GM19099 (cell line): ENCODE data around the gene RAP1B.

ENCODE experiments used
- POLR2A ChIP-seq: IDR thresholded peaks from 3 replicates; pipeline ENCODE4 v1.6.1; 2011; ENCODE audit warnings: low read depth; ENCODE audit not compliant: insufficient read length; ENCODE audit errors: extremely low read depth

RAP1B gene

DNA sequence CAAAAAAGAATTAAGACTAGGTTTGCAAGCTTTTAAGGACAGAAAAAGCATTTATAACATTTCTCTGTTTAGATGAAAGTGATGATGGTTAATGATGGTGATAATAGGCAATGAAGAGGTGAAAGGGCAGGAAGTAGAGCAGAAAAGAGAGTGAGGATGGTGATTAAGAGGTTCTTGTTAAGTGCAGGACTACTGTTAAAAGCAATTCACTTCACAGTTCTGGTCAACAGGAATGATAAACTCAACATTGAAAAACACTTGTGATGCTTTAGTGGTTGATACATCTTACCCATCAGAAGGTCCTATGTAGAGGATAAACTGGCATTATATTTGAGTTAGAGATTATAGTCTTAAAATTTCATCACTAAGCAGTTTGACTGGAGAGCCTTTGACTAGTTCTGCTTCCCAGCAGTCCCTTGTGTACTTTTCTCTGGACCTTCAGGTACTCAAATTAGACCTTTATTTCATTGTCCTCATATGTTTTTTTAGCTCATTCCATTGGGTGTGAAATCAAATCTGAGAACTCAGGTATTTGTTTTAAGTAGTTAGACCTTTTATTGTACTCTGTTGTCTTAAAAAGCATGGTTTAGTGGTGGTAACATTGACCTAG lies 10.9 kb downstream of the RAP1B start:
- no peak for TF ChIP-seq POLR2A

- no peak for TF ChIP-seq POLR2A
These were observed 11.6 kb downstream of the RAP1B start for GRCh38 chr12:68622250-68622649.

GRCh38 chr12:68623059-68623458 lies 12.4 kb downstream of the RAP1B start:
- TF ChIP-seq POLR2A = no peak

GRCh38 chr12:68623984-68624383 lies 13.3 kb downstream of the RAP1B start:
- no peak for TF ChIP-seq POLR2A

DNA sequence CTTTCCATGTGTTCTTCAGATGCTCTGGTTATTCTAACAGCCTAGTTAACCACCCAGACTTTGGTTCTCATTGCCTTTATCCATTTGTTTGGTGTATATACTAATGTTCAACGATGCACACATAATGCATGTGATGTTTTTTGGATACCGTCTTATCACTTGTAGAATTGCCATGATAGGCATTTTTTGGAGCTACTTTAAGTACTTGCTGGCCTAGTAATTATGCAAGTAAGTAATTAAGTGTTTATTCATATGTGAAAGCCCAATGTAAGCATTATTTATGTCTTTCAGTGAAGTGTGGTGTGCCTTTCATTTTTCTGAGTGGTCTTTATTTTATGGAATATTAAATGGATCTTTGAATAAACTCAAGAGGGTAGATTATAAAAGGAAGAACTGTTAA lies 14.2 kb downstream of the RAP1B start:
- no peak for TF ChIP-seq POLR2A

- TF ChIP-seq POLR2A = no peak
These were observed 17.1 kb downstream of the RAP1B start for GRCh38 chr12:68627673-68628319.

DNA sequence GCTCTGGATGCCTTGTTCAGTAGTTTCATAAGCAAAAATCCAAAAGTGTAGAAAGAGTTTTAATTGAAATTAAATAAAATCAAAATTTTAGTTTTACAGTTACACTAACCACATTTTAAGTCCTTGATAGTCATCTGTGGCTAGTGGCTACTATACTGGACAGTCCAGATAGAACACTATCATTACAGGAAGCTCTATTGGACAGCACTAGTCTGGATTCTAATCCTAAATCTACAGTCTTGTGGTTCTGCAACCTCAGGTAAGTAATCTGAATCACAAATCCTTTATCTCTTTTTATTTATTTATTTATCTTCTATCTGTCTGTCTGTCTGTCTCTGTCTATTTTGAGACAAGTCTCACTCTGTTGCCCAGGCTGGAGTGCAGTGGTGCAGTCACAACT lies 18.0 kb downstream of the RAP1B start:
- TF ChIP-seq POLR2A = no peak

- TF ChIP-seq POLR2A = no peak
These were observed 19.4 kb downstream of the RAP1B start for GRCh38 chr12:68630050-68630449.

DNA sequence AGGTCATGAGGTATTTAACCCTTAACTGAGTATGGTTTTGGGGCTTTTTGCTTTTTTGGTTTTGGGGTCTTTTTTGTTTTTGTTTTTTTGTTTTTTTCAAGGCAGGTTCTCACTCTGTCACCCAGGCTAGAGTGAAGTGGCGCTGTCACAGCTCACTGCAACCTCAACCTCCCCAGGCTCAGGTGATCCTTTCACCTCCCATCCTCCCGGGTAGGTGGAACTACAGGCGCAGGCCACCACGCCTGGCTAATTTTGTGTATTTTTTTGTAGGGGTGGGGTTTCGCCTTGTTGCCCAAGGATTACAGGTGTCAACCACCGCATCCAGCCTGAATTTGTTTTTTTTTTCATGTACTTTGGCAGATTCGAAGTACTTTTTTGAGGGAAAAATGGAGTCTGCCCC lies 19.9 kb downstream of the RAP1B start:
- no peak for TF ChIP-seq POLR2A

GRCh38 chr12:68631227-68631626 lies 20.5 kb downstream of the RAP1B start:
- TF ChIP-seq POLR2A = no peak

GRCh38 chr12:68632486-68632885 lies 21.8 kb downstream of the RAP1B start:
- no peak for TF ChIP-seq POLR2A

- TF ChIP-seq POLR2A = no peak
These were observed 23.2 kb downstream of the RAP1B start for GRCh38 chr12:68633614-68634558.

DNA sequence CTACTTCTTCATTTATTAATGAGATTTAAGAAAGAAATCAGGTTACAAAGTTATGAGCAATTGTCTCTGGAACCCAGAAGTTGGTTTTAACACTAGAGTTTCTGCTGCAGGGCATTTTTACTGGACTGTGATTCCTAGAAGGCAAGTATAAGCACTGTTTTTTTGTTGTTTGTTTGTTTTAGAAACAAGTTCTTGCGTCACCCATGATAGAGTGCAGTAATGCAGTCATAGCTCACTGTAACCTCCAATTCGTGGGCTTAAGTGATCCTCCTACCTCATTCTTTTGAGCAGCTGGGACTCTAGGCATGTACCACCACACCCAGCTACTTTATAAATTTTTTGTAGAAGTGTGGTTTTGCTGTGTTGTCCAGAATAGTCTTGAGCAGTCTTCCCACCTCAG lies 25.6 kb downstream of the RAP1B start:
- TF ChIP-seq POLR2A = no peak

- no peak for TF ChIP-seq POLR2A
These were observed 27.5 kb downstream of the RAP1B start for GRCh38 chr12:68638171-68638570.

DNA sequence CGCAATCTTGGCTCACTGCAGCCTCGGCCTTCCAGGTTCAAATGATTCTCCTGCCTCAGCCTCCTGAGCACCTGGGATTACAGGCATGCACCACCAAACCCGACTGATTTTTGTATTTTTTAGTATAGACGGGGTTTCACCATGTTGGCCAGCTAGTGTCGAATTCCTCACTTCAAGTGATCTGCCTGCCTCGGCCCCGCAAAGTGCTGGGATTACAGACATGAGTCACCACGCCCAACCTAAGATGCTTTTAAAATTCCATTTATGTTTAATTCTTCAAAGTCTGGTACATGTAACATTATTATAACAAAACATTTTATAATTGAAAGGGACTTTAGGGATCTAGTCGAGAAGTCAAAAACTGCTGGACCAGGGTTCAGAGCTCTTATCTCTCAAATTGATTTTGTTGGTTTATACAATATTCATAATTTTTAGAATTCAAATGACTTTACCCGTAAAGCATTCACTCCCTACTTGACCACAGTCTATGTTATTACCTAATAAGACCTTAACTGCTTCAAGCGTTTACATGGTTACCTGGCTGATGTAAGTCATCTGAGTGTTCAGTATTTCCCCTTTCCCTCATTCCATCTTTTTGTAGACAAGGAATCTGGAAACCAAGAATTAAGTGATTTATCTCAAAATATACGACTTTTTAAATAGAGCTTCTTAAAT lies 28.2 kb downstream of the RAP1B start:
- no peak for TF ChIP-seq POLR2A

DNA sequence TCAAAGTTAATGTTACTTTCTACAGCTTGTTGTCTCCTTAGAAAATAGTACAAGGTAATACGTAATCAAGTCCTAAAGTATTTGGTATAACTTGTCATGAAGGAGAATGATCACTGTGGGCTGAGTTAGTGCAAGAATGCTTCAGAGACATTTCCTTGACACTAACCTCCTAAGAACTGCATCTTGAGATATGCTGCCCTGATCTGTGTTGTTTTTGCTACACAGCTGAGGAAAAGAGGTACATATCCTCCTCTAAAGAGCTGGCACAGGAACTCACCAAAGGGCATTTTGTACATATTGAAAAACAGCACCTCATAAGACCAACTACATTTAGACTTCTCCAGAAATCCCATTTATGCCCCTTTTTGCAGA lies 28.7 kb downstream of the RAP1B start:
- no peak for TF ChIP-seq POLR2A

DNA sequence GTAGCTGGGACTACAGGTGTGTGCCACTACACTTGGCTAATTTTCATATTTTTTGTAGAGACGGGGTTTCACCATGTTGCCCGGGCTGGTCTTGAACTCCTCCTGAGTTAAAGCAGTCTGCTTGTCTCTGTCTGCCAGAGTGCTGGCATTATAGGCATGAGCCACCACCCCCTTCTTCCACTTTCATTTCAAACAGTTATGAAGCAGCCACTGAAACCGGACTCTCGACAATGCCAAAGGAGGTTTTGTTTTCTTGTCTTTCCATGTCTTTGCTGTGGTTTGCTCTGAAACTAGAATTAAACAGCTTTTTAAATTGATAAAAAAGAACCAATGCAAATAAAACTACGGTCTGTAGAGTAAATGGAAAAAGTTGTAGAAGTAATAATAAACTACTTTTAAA lies 30.4 kb downstream of the RAP1B start:
- TF ChIP-seq POLR2A = no peak
